Measurements from ENCODE around the gene GP1BB.
"Not testable (repeated sequence)": the region's sequence is repeated elsewhere in the genome, so short reads cannot be mapped to it uniquely, and the experiment has no call there.

The GP1BB gene

GRCh38 chr22:19714312-19715187, 8.8 kb upstream of the GP1BB start, which contains the start of gene SEPTIN5:
Gene SEPTIN5, plus strand, starts transcription at chr22:19714503. Its CDS starts 86 bp downstream, at chr22:19714589.
- no peak for DNase-seq (ENCODE audit: low spot score)

- DNase-seq (ENCODE audit: low spot score) = no peak
Observed at GRCh38 chr22:19715188-19715930, 8.0 kb upstream of the GP1BB start.

- DNase-seq (ENCODE audit: low spot score) = no peak
Observed at GRCh38 chr22:19716041-19716828, 7.1 kb upstream of the GP1BB start.

- no peak for DNase-seq (ENCODE audit: low spot score)
Observed at GRCh38 chr22:19716829-19717105, 6.6 kb upstream of the GP1BB start.

GRCh38 chr22:19717181-19717580, 6.2 kb upstream of the GP1BB start:
- DNase-seq (ENCODE audit: low spot score) = no peak

- DNase-seq (ENCODE audit: low spot score) = peak; percentile 59
Observed at GRCh38 chr22:19717691-19718455, 5.5 kb upstream of the GP1BB start.

- DNase-seq (ENCODE audit: low spot score) = no peak
Observed at GRCh38 chr22:19718456-19719049, 4.8 kb upstream of the GP1BB start.

- no peak for DNase-seq (ENCODE audit: low spot score)
Observed at GRCh38 chr22:19719050-19719482, 4.3 kb upstream of the GP1BB start.

- no peak for DNase-seq (ENCODE audit: low spot score)
Observed at GRCh38 chr22:19719488-19720021, 3.8 kb upstream of the GP1BB start.

- no peak for DNase-seq (ENCODE audit: low spot score)
Observed at GRCh38 chr22:19720150-19720827, 3.0 kb upstream of the GP1BB start.

- DNase-seq (ENCODE audit: low spot score) = no peak
Observed at GRCh38 chr22:19720999-19721329, 2.4 kb upstream of the GP1BB start.

- DNase-seq (ENCODE audit: low spot score) = no peak
Observed at GRCh38 chr22:19721330-19722177, 1.8 kb upstream of the GP1BB start.

- no peak for DNase-seq (ENCODE audit: low spot score)
Observed at GRCh38 chr22:19722178-19722981, 959 bp upstream of the GP1BB start.

- DNase-seq (ENCODE audit: low spot score) = no peak
Observed at GRCh38 chr22:19722982-19723231, 432 bp upstream of the GP1BB start.

GRCh38 chr22:19723983-19724827, 866 bp downstream of the GP1BB start:
- DNase-seq (ENCODE audit: low spot score) = no peak

- DNase-seq (ENCODE audit: low spot score) = no peak
Observed at GRCh38 chr22:19724927-19725661, 1.8 kb downstream of the GP1BB start.

- not testable (repeated sequence) for DNase-seq (ENCODE audit: low spot score)
Observed at GRCh38 chr22:19726064-19726788, 2.9 kb downstream of the GP1BB start.
